Bronchial epithelial cell (primary cell): ENCODE results near the gene CD22. TPM values are rescaled to one million over a fixed set of nuclear protein-coding genes. Genes with fewer than 3 reads are reported as not detected.

Source experiments
- DNase-seq: peaks from one replicate; pipeline ENCODE4 v3.0.0-alpha.2; 2010; ENCODE audit warnings: low read depth
- FAIRE-seq: peaks from 2 replicates; lab custom pipeline; 2011; peaks lifted over from hg19 to GRCh38; lab: Jason Lieb, UNC
- H3K27me3 ChIP-seq: 2 replicates; pipeline ENCODE4 v1.5.1; 2011; ENCODE audit warnings: low read length; ENCODE audit not compliant: control insufficient read depth, insufficient read depth
- H3K36me3 ChIP-seq: 2 replicates; pipeline ENCODE4 v1.5.1; 2011; ENCODE audit warnings: low read length; ENCODE audit not compliant: control insufficient read depth, insufficient read depth
- H3K4me3 ChIP-seq: 2 replicates; pipeline ENCODE4 v1.5.1; 2011; ENCODE audit warnings: mild to moderate bottlenecking, low read depth, low read length, control low read depth
- CTCF ChIP-seq: IDR thresholded peaks from 2 replicates; pipeline ENCODE4 v1.5.1; 2011; ENCODE audit warnings: mild to moderate bottlenecking, moderate library complexity, low read length, control low read depth, inconsistent platforms; ENCODE audit not compliant: insufficient read depth, severe bottlenecking
- total RNA-seq: library from RNA; depleted of rRNA; stranded (reverse); fragments of >200 nt; gene quantifications from 2 replicates; pipeline ENCODE4 v1.2.1, GENCODE V29; 2014

Gene CD22
- total RNA-seq, 1 donor from 2014 or later, result 0.53 TPM

- no peaks in the 10 kb centered on the region for H3K27me3 ChIP-seq
- TF ChIP-seq CTCF, result no peak
- FAIRE-seq, result no peak
- DNase-seq, result no peak
- H3K4me3 ChIP-seq, result no peak overlapping the region
- H3K36me3 ChIP-seq, result no peaks in the 10 kb centered on the region
These were observed 17.4 kb downstream of the CD22 start for GRCh38 chr19:35346193-35347052.

- DNase-seq, result no peak
- H3K27me3 ChIP-seq, result no peaks in the 10 kb centered on the region
- TF ChIP-seq CTCF, result no peak
- no peak within 1 kb of the TSS for H3K4me3 ChIP-seq
- H3K36me3 ChIP-seq, result no peaks in the 10 kb centered on the region
- FAIRE-seq, result no peak
These were observed 18.4 kb downstream of the CD22 start, which contains the start of gene FFAR1 for GRCh38 chr19:35347171-35347929. Gene FFAR1 (plus strand): TSS chr19:35347902. CDS start chr19:35351552, 3,650 bp downstream.

GRCh38 chr19:35347930-35348298 is 18.9 kb downstream of the CD22 start:
- no peak for TF ChIP-seq CTCF
- H3K4me3 ChIP-seq, result no peak overlapping the region
- no peaks in the 10 kb centered on the region for H3K27me3 ChIP-seq
- no peaks in the 10 kb centered on the region for H3K36me3 ChIP-seq
- no peak for DNase-seq
- no peak for FAIRE-seq

- Histone ChIP-seq H3K4me3 (no peak overlapping the region), H3K36me3 (no peaks in the 10 kb centered on the region), H3K27me3 (no peaks in the 10 kb centered on the region)
- TF ChIP-seq CTCF, result no peak
- FAIRE-seq, result no peak
- DNase-seq, result no peak
These were observed 20.1 kb downstream of the CD22 start for GRCh38 chr19:35348911-35349611.

GRCh38 chr19:35349614-35350521 is 20.9 kb downstream of the CD22 start:
- FAIRE-seq (no peak), DNase-seq (no peak)
- no peaks in the 10 kb centered on the region for H3K27me3 ChIP-seq
- no peaks in the 10 kb centered on the region for H3K36me3 ChIP-seq
- TF ChIP-seq CTCF, result no peak
- H3K4me3 ChIP-seq, result no peak overlapping the region
